ENCODE results near the gene ZNF853.

The ZNF853 gene

DNA sequence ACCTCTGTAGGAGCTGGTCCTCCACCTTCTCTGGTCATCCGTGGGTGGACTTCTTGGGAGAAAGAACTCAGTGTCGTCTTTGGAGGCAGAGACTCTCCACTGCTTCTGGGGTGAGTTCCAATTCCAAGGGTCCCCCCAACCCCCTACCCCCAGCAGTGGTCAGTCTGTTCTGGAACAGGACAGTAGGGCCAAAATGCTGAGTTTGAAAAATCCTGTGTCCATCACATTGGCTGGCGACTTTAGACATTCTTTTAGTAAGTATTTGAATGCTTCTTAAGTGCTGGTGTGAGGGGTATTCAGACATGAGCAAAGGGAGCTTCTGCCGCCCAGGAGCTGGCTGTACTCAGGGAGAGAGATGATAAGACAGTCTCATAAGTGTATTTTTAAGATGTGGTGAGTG lies 23.6 kb downstream of the ZNF853 start:
- Histone ChIP-seq H3K27me3 (replicated peaks) (no peaks in the 10 kb centered on the region), H3K4me3 (ENCODE audit: low read depth, low read length) (no peak overlapping the region), H3K36me3 (replicated peaks) (peaks cover 19% of the 10 kb centered on the region), H3K27ac (no peak overlapping the region)
- TF ChIP-seq, protein P1, sequence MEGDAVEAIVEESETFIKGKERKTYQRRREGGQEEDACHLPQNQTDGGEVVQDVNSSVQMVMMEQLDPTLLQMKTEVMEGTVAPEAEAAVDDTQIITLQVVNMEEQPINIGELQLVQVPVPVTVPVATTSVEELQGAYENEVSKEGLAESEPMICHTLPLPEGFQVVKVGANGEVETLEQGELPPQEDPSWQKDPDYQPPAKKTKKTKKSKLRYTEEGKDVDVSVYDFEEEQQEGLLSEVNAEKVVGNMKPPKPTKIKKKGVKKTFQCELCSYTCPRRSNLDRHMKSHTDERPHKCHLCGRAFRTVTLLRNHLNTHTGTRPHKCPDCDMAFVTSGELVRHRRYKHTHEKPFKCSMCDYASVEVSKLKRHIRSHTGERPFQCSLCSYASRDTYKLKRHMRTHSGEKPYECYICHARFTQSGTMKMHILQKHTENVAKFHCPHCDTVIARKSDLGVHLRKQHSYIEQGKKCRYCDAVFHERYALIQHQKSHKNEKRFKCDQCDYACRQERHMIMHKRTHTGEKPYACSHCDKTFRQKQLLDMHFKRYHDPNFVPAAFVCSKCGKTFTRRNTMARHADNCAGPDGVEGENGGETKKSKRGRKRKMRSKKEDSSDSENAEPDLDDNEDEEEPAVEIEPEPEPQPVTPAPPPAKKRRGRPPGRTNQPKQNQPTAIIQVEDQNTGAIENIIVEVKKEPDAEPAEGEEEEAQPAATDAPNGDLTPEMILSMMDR (IDR thresholded peaks at IDR 0.05; ENCODE audit: low read depth, low read length, missing control alignments) = no peak
- in situ Hi-C loops (cut with HindIII; ENCODE audit: low pct_ligation_motif_present, low sequenced_read_pairs) = no loop called here
- DNase-seq = no peak

DNA sequence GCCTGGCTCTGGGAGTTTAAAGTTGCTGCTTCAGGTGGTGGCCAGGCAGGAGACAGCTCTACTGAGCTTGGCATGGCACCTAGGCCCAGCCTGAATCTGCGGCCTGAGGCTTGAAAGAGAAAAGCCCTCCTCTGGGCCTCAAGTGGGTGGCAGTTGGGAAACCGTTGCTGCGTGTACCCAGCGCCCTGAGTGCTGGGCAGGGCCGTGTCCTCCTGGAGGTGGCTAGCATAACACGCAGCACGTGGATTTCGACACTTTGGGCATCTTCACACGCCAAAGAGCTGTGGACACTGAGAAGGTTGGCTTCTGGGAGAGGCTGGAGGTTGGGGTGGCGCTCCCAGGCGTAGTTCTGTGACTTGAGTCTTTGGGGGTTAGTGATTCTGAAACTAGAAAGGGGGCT lies 24.2 kb downstream of the ZNF853 start:
- no peak for DNase-seq

DNA sequence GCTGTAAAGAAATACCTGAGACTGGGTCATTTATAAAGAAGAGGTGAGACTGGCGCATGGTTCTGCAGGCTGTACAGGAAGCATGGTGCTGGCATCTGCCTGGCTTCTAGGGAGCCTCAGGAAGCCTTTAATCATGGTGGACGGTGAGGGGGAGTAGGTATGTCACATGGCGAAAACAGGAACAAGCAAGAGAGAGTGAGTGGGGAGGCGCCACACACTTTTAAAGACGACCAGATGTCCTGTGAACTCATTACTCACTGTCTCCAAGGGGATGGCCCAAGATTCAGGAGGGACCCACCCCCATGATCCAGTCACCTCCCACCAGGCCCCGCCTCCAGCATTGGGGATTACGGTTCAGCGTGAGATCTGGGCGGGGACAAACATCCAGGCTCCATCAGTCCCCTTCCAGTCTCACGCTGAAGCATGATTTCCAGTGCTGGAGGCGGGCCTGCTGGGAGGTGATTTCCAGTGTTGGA lies 24.9 kb downstream of the ZNF853 start:
- TF ChIP-seq, protein P1 (IDR thresholded peaks at IDR 0.05; ENCODE audit: low read depth, low read length, missing control alignments) = no peak
- DNase-seq = peak; percentile 53
- no peak overlapping the region for H3K27ac ChIP-seq
- H3K4me3 ChIP-seq (ENCODE audit: low read depth, low read length) = no peak overlapping the region
- peaks cover 24% of the 10 kb centered on the region for H3K36me3 ChIP-seq (replicated peaks)
- H3K27me3 ChIP-seq (replicated peaks) = no peaks in the 10 kb centered on the region
- in situ Hi-C loops (cut with HindIII; ENCODE audit: low pct_ligation_motif_present, low sequenced_read_pairs) = no loop called here

More for the DNA sequence above, 24.2 kb downstream of the ZNF853 start:
- in situ Hi-C loops (cut with HindIII; ENCODE audit: low pct_ligation_motif_present, low sequenced_read_pairs) = no loop called here
- H3K4me3 ChIP-seq (ENCODE audit: low read depth, low read length) = no peak overlapping the region
- no peak overlapping the region for H3K27ac ChIP-seq
- TF ChIP-seq, protein P1 (IDR thresholded peaks at IDR 0.05; ENCODE audit: low read depth, low read length, missing control alignments) = no peak
- H3K27me3 ChIP-seq (replicated peaks) = no peaks in the 10 kb centered on the region
- peaks cover 24% of the 10 kb centered on the region for H3K36me3 ChIP-seq (replicated peaks)

DNA sequence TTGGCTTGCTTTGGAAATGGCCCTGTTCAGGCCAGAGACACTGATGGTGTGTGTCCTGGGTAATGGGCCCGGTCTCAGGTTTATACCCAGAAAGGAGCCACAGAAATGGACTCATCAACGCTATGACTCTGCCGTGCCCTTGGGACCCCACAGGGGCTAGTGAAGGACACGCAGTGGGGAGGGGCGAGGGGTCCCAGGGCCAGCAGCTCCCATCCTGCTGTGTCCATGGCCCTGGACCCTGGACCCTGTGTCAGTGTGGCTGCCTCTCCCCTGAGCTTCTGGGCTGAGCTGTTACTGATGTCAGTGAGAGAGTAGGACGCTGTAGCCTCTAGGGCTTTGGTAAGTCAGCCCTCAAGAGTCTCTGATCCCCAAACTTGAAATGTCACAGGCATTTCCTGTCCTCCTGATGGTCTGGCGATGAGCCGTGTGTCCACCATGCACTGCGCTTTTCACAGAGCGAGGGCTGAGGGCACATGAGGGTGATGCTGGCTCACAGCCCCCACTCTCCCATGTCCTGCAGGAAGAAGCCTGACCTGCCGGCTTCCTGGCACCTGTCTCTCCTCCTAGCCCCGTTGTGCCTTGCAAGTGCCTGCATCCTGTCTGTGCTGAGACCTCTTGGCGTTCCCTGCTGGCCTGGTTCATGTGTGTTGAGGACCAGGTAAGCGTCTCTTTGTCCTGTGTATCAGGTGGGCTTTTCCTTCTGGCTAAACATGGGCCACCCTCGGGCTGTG lies 26.1 kb downstream of the ZNF853 start:
- Histone ChIP-seq H3K4me3 (ENCODE audit: low read depth, low read length) (no peak overlapping the region), H3K27me3 (replicated peaks) (no peaks in the 10 kb centered on the region), H3K36me3 (replicated peaks) (peaks cover 24% of the 10 kb centered on the region), H3K27ac (no peak overlapping the region)
- TF ChIP-seq, protein P1 (IDR thresholded peaks at IDR 0.05; ENCODE audit: low read depth, low read length, missing control alignments) = no peak
- in situ Hi-C loops (cut with HindIII; ENCODE audit: low pct_ligation_motif_present, low sequenced_read_pairs) = no loop called here
- no peak for DNase-seq

DNA sequence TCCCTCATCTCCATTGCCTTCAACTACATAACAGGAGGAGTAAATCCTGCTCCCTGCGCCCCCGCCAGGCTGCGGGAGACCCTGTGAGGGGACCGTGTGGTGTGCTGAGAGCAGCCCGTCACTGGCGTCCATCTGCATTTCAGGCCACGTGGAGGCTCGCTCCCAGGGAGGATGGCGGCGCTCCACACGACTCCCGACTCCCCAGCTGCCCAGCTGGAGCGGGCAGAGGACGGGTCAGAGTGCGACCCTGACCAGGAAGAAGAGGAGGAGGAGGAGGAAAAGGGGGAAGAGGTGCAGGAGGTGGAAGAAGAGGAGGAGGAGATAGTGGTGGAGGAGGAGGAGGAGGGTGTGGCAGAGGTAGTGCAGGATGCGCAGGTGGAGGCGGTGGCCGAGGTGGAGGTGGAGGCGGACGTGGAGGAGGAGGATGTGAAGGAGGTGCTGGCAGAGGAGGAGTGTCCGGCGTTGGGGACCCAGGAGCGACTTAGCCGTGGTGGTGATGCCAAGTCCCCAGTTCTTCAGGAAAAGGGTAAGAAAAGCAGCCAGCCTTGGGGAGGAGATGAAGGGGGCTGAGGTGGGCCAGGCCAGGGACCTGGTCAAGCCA lies 26.9 kb downstream of the ZNF853 start:
- no peak overlapping the region for H3K27ac ChIP-seq
- no peak overlapping the region for H3K4me3 ChIP-seq (ENCODE audit: low read depth, low read length)
- TF ChIP-seq, protein P1 (IDR thresholded peaks at IDR 0.05; ENCODE audit: low read depth, low read length, missing control alignments) = no peak
- in situ Hi-C loops (cut with HindIII; ENCODE audit: low pct_ligation_motif_present, low sequenced_read_pairs) = no loop called here
- H3K36me3 ChIP-seq (replicated peaks) = peaks cover 24% of the 10 kb centered on the region
- DNase-seq = no peak
- no peaks in the 10 kb centered on the region for H3K27me3 ChIP-seq (replicated peaks)
